WTC11 (cell line): ENCODE measurements around the gene CCL26. TPM values are rescaled to one million over a fixed set of nuclear protein-coding genes. Genes with fewer than 3 reads are reported as not detected.

Experiments used
- ATAC-seq: fragments of 200-7000 bp; cut with Tn5 transposase; 2 replicates; pipeline ENCODE4 v1.10.0; 2021; ENCODE audit warnings: mild to moderate bottlenecking, moderate library complexity
- CTCF ChIA-PET: fragments of 300-600 bp; sonication (Branson Sonifier 250); formaldehyde crosslinking; loops from one replicate; lab custom pipeline; 2021; ENCODE audit warnings: antibody characterized with exemption; lab: Charles Lee
- POLR2A ChIA-PET: fragments of 350-600 bp; sonication (Branson Sonifier 250); formaldehyde crosslinking; loops from one replicate; lab custom pipeline; 2021; ENCODE audit warnings: antibody characterized with exemption; lab: Charles Lee
- DNase-seq: peaks from one replicate; pipeline ENCODE4 v3.0.0; 2021; ENCODE audit warnings: low spot score
- H3K27ac Mint-ChIP-seq: 2 replicates; pipeline ENCODE4 v1.8.0; 2021; ENCODE audit warnings: mixed read lengths
- H3K27me3 Mint-ChIP-seq: 2 replicates; pipeline ENCODE4 v1.8.0; 2021; ENCODE audit warnings: low read depth, mild to moderate bottlenecking, moderate library complexity, mixed read lengths
- H3K36me3 Mint-ChIP-seq: 2 replicates; pipeline ENCODE4 v1.8.0; 2021; ENCODE audit warnings: mixed read lengths
- H3K4me1 Mint-ChIP-seq: 2 replicates; pipeline ENCODE4 v1.8.0; 2022; ENCODE audit warnings: mixed read lengths
- H3K4me3 Mint-ChIP-seq: 2 replicates; pipeline ENCODE4 v1.8.0; 2021; ENCODE audit warnings: mild to moderate bottlenecking, moderate library complexity, mixed read lengths
- H3K9me3 Mint-ChIP-seq: 2 replicates; pipeline ENCODE4 v1.8.0; 2021; ENCODE audit warnings: mixed read lengths
- ATF6 ChIP-seq: sonication (generic); formaldehyde crosslinking; IDR thresholded peaks from 2 replicates; pipeline ENCODE4 v1.8.1; 2023; ENCODE audit warnings: mild to moderate bottlenecking, missing genetic modification reagents
- CREB1 ChIP-seq: sonication (generic); formaldehyde crosslinking; IDR thresholded peaks from 2 replicates; pipeline ENCODE4 v1.8.0; 2023; ENCODE audit warnings: mild to moderate bottlenecking, missing genetic modification reagents
- FOXP1 ChIP-seq: sonication (generic); formaldehyde crosslinking; IDR thresholded peaks from 2 replicates; pipeline ENCODE4 v1.8.0; 2022; ENCODE audit warnings: missing genetic modification reagents, mild to moderate bottlenecking, moderate library complexity, borderline replicate concordance
- MAX ChIP-seq: sonication (generic); formaldehyde crosslinking; IDR thresholded peaks from 2 replicates; pipeline ENCODE4 v1.8.0; 2022; ENCODE audit warnings: mild to moderate bottlenecking, missing genetic modification reagents
- NFATC4 ChIP-seq: fragments of 250-450 bp; sonication (Bioruptor Pico); IDR thresholded peaks from 2 replicates; pipeline ENCODE4 v1.9.0; 2021; ENCODE audit warnings: mild to moderate bottlenecking
- NFE2L1 ChIP-seq: sonication (generic); formaldehyde crosslinking; IDR thresholded peaks from 2 replicates; pipeline ENCODE4 v1.8.1; 2023; ENCODE audit warnings: missing genetic modification reagents
- NR1H2 ChIP-seq: sonication (generic); formaldehyde crosslinking; IDR thresholded peaks from 2 replicates; pipeline ENCODE4 v1.9.0; 2021; ENCODE audit warnings: mild to moderate bottlenecking, moderate library complexity, missing genetic modification reagents
- PRRX2 ChIP-seq: fragments of 250-450 bp; sonication (Bioruptor Pico); IDR thresholded peaks from 2 replicates; pipeline ENCODE4 v1.8.0; 2021; ENCODE audit warnings: mild to moderate bottlenecking
- TEAD4 ChIP-seq: sonication (generic); formaldehyde crosslinking; IDR thresholded peaks from 2 replicates; pipeline ENCODE4 v1.8.0; 2022; ENCODE audit warnings: mild to moderate bottlenecking, missing genetic modification reagents
- TP53 ChIP-seq: sonication (generic); formaldehyde crosslinking; IDR thresholded peaks from 2 replicates; pipeline ENCODE4 v1.8.1; 2023; ENCODE audit warnings: mild to moderate bottlenecking, missing genetic modification reagents
- ZBTB43 ChIP-seq: sonication (generic); formaldehyde crosslinking; IDR thresholded peaks from 2 replicates; pipeline ENCODE4 v1.8.1; 2023; ENCODE audit warnings: mild to moderate bottlenecking, missing genetic modification reagents
- ZMAT4 ChIP-seq: fragments of 250-450 bp; sonication (Bioruptor Pico); IDR thresholded peaks from 2 replicates; pipeline ENCODE4 v1.9.0; 2021; ENCODE audit warnings: mild to moderate bottlenecking
- ZNF121 ChIP-seq: sonication (generic); formaldehyde crosslinking; IDR thresholded peaks from 2 replicates; pipeline ENCODE4 v1.8.0; 2023; ENCODE audit warnings: missing genetic modification reagents
- ZNF232 ChIP-seq: sonication (generic); formaldehyde crosslinking; IDR thresholded peaks from 2 replicates; pipeline ENCODE4 v1.8.0; 2022; ENCODE audit warnings: mild to moderate bottlenecking, missing genetic modification reagents
- ZNF263 ChIP-seq: sonication (generic); formaldehyde crosslinking; IDR thresholded peaks from 2 replicates; pipeline ENCODE4 v1.8.1; 2022; ENCODE audit warnings: low read depth, mild to moderate bottlenecking, moderate library complexity, missing genetic modification reagents
- ZNF281 ChIP-seq: sonication (generic); formaldehyde crosslinking; IDR thresholded peaks from 2 replicates; pipeline ENCODE4 v1.8.0; 2023; ENCODE audit warnings: mild to moderate bottlenecking, missing genetic modification reagents
- ZNF416 ChIP-seq: fragments of 250-450 bp; sonication (Bioruptor Pico); IDR thresholded peaks from 2 replicates; pipeline ENCODE4 v1.9.0; 2021; ENCODE audit warnings: mild to moderate bottlenecking, inconsistent platforms
- ZNF512 ChIP-seq: sonication (generic); formaldehyde crosslinking; IDR thresholded peaks from 2 replicates; pipeline ENCODE4 v1.8.1; 2022; ENCODE audit warnings: missing genetic modification reagents, borderline replicate concordance
- ZNF671 ChIP-seq: fragments of 250-450 bp; sonication (Bioruptor Pico); IDR thresholded peaks from 2 replicates; pipeline ENCODE4 v1.8.0; 2021; ENCODE audit warnings: mild to moderate bottlenecking
- total RNA-seq: library from RNA; stranded (reverse); gene quantifications from 3 replicates; pipeline ENCODE4 v1.2.3, GENCODE V29; 2021

The CCL26 gene
- total RNA-seq, 1 experiment from 2014 or later, result 9.8 TPM

GRCh38 chr7:75737856-75738603 is 34.0 kb downstream of the CCL26 start:
- Mint-ChIP-seq H3K9me3 (no peaks in the 10 kb centered on the region), H3K4me3 (peak overlapping the region; percentile 86), H3K27me3 (peaks cover 32% of the 10 kb centered on the region), H3K36me3 (no peaks in the 10 kb centered on the region), H3K27ac (no peak overlapping the region), H3K4me1 (peaks cover 25% of the 10 kb centered on the region)
- POLR2A ChIA-PET, result interaction anchor here (1.3 kb wide), 1 partner anchor 10 kb away, joined by 4 read pairs; no protein-coding TSS in a partner anchor
- CTCF ChIA-PET, result interaction anchor here (0.9 to 2.0 kb wide), 7 partner anchors 19 to 124 kb away, joined by 3 to 19 read pairs (median 3); no protein-coding TSS in a partner anchor
- TF ChIP-seq NFATC4, result no peak
- no peak for TF ChIP-seq ZNF416 (CRISPR knock-in tag)
- no peak for TF ChIP-seq CREB1 (CRISPR knock-in tag)
- no peak for TF ChIP-seq ZNF512 (CRISPR knock-in tag)
- no peak for TF ChIP-seq FOXP1 (CRISPR knock-in tag)
- no peak for TF ChIP-seq NR1H2 (CRISPR knock-in tag)
- no peak for TF ChIP-seq ZNF121
- TF ChIP-seq ZNF671 (CRISPR knock-in tag), result no peak
- no peak for TF ChIP-seq ZMAT4 (CRISPR knock-in tag)
- no peak for TF ChIP-seq MAX (CRISPR knock-in tag)
- no peak for TF ChIP-seq ZNF232
- TF ChIP-seq PRRX2 (CRISPR knock-in tag), result no peak
- no peak for TF ChIP-seq NFE2L1 (CRISPR knock-in tag)
- TF ChIP-seq ZNF263 (CRISPR knock-in tag), result no peak
- no peak for TF ChIP-seq ZBTB43 (CRISPR knock-in tag)
- no peak for TF ChIP-seq TP53 (CRISPR knock-in tag)
- TF ChIP-seq TEAD4 (CRISPR knock-in tag), result no peak
- no peak for TF ChIP-seq ATF6 (CRISPR knock-in tag)
- no peak for TF ChIP-seq ZNF281 (CRISPR knock-in tag)
- ATAC-seq (no peak), DNase-seq (peak; percentile 34)
